LNCaP clone FGC (cell line): ENCODE data around the gene PPP2R3C.
"Not testable (repeated sequence)": the region's sequence is repeated elsewhere in the genome, so short reads cannot be mapped to it uniquely, and the experiment has no call there.

Source experiments
- DNase-seq: peaks from one replicate; pipeline ENCODE4 v3.0.0-alpha.2; 2011; ENCODE audit warnings: low read depth
- H3K4me3 ChIP-seq: 2 replicates; pipeline ENCODE4 v1.5.1; 2011; ENCODE audit warnings: mild to moderate bottlenecking, low read depth, low read length, control low read depth
- CTCF ChIP-seq: IDR thresholded peaks from 2 replicates; pipeline ENCODE4 v1.5.1; 2012; ENCODE audit warnings: mild to moderate bottlenecking; ENCODE audit not compliant: control insufficient read depth, insufficient read depth; ENCODE audit errors: extremely low read depth

PPP2R3C gene

GRCh38 chr14:35068238-35069012, 53.4 kb downstream of the PPP2R3C start:
- H3K4me3 ChIP-seq, result no peak overlapping the region
- TF ChIP-seq CTCF, result no peak
- no peak for DNase-seq

DNA sequence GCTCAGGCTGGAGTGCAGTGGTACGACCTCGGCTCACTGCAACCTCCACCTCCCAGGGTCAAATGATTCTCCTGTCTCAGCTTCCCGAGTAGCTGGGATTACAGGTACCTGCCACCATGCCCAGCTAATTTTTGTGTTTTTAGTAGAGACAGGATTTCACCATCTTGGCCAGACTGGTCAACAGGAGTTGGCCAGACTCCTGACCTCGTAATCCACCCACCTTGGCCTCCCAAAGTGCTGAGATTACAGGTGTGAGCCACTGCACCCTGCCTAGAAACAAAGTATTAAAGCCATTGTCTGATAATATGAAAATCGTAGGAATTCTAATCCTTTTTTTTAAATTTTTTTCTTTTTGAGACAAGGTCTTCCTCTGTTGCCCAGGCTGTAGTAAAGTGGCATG, 56.1 kb downstream of the PPP2R3C start:
- not testable (repeated sequence) for DNase-seq, H3K4me3 ChIP-seq

GRCh38 chr14:35061113-35061791, 60.5 kb downstream of the PPP2R3C start:
- H3K4me3 ChIP-seq, DNase-seq: not testable (repeated sequence)

DNA sequence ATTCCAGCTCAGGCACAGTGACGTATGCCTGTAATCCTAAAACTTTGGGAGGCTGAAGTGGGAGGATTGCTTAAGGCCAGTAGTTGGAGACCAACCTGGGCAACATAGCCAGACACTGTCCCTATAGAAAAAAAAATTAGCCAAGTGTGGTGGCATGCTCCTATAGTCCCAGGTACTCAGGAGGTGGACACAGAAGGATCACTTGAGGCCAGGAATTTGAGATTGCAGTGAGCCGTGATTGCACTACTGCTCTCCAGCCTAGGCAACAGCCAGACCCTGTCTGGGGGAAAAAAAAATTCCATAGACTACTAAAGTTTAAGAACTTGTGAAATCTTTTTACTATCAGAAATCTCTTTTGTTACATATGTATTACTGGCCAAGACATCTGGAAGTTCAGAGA, 69.2 kb downstream of the PPP2R3C start:
- no peak for TF ChIP-seq CTCF
- no peak overlapping the region for H3K4me3 ChIP-seq
- no peak for DNase-seq

- no peak overlapping the region for H3K4me3 ChIP-seq
- no peak for TF ChIP-seq CTCF
- no peak for DNase-seq
Measured at GRCh38 chr14:35051796-35052195, 70.0 kb downstream of the PPP2R3C start.

- no peak for TF ChIP-seq CTCF
- DNase-seq, result no peak
- no peak overlapping the region for H3K4me3 ChIP-seq
Measured at GRCh38 chr14:35050652-35051051, 71.1 kb downstream of the PPP2R3C start.

- no peak overlapping the region for H3K4me3 ChIP-seq
- no peak for DNase-seq
- no peak for TF ChIP-seq CTCF
Measured at GRCh38 chr14:35047976-35048513, 73.7 kb downstream of the PPP2R3C start.
